Psoas muscle (tissue), 8 donors: ENCODE results near the gene MUC3A. TPM values are rescaled to one million over a fixed set of nuclear protein-coding genes. Genes with fewer than 3 reads are reported as not detected.

Experiments
- ATAC-seq, 4 donors: fragments of 200-7000 bp; cut with Tn5 transposase; one replicate each; pipeline ENCODE4 v1.9.1; 2020; ENCODE audit warnings: moderate library complexity in 3 of 4, mild to moderate bottlenecking in 2 of 4
- DNase-seq, 2 donors: peaks; one replicate each; pipeline ENCODE4 v3.0.0-alpha.2; 2020
- H3K27ac ChIP-seq: fragments of 200-600 bp; one replicate; pipeline ENCODE4 v1.8.0; 2022
- H3K27me3 ChIP-seq, 3 donors: fragments of 200-600 bp in 1 of 3; one replicate each; pipeline versions ENCODE4 v1.6.1 to v1.8.0; 2013 to 2022; ENCODE audit warnings: low read length in 2 of 3, mild to moderate bottlenecking in 2 of 3, moderate library complexity in 1 of 3; ENCODE audit not compliant: insufficient read depth in 3 of 3
- H3K36me3 ChIP-seq, 2 donors: fragments of 200-600 bp in 1 of 2; one replicate each; pipeline versions ENCODE4 v1.6.1 to v1.8.0; 2013 to 2022; ENCODE audit warnings: low read depth in 1 of 2, mild to moderate bottlenecking in 1 of 2, moderate library complexity in 1 of 2; ENCODE audit not compliant: insufficient read depth in 1 of 2
- H3K4me1 ChIP-seq: fragments of 200-600 bp; one replicate; pipeline ENCODE4 v1.8.0; 2022
- H3K4me3 ChIP-seq: fragments of 200-600 bp; one replicate; pipeline ENCODE4 v1.8.0; 2022; ENCODE audit warnings: mild to moderate bottlenecking
- H3K9me3 ChIP-seq: fragments of 200-600 bp; one replicate; pipeline ENCODE4 v1.8.0; 2022
- CTCF ChIP-seq: fragments of 200-600 bp; IDR thresholded peaks from one replicate; pipeline ENCODE4 v1.8.0; 2022; ENCODE audit warnings: antibody characterized with exemption
- WGBS, 3 donors: extraction: QIAGEN DNeasy Blood & Tissue Kit; methylation state at CpG; one replicate each; pipeline versions ENCODE4 v1.1.6 to v1.1.7; 2013; 5-methylcytosine and 5-hydroxymethylcytosine counted together
- intact Hi-C, 2 donors: fragments of 100-400 bp; cut with DNase I; formaldehyde crosslinking; loops; one replicate each; pipeline versions ENCODE4 v1.11.0 to v1.14.2; 2022
- polyA plus RNA-seq, 3 donors: library from polyadenylated mRNA; stranded (reverse); fragments of 200-250 nt; gene quantifications; one replicate each; pipeline ENCODE4 v1.2.3, GENCODE V29; 2013
- total RNA-seq, 4 donors: library from RNA; stranded (reverse); fragmentation: NEBNext Ultra II Directional in 2 of 4; extraction: Animal tissue kit (Norgen Biotek cat#: 25700) in 2 of 4; gene quantifications; one replicate each; pipeline versions ENCODE4 v1.2.1 to v1.2.4, GENCODE V29; 2021 to 2023
- donor health status: healthy with polysubstance abuse.
- donor health status: DM: no; HTN: no; CAD: no; lungs with moderate emphysema.
- donor health status: Bipolar disorder and iron deficiency.
- donor health status: healthy.
- donor health status: DM: yes; HTN: yes; CAD: no.
- donor health status: DM: no; HTN: no; CAD: no.
- donor health status: DM: no; HTN: no; CAD: no.
- donor health status: DM: yes; HTN: yes; CAD: no.

The MUC3A gene
- total and polyA plus RNA-seq, 7 donors, result 0.10 to 0.79 (median 0.30) TPM

GRCh38 chr7:100946766-100947365 is 2.5 kb upstream of the MUC3A start:
- H3K36me3 ChIP-seq, result no peaks in the 10 kb centered on the region
- ATAC-seq, result no peak
- TF ChIP-seq CTCF, result no peak
- H3K9me3 ChIP-seq, result no peaks in the 10 kb centered on the region
- H3K27me3 ChIP-seq, result peaks cover 0 to 12% (median 3%) of the 10 kb centered on the region in 3 donors
- 70 to 78% (median 76%) methylated on average over 11 of the region's 11 CpGs for WGBS, 3 donors
- intact Hi-C loops, result no loop called here
- DNase-seq, result no peak
- H3K27ac ChIP-seq, result no peak overlapping the region
- no peak overlapping the region for H3K4me3 ChIP-seq
- no peaks in the 10 kb centered on the region for H3K4me1 ChIP-seq

GRCh38 chr7:100947792-100948191 is 1.5 kb upstream of the MUC3A start:
- TF ChIP-seq CTCF, result no peak
- DNase-seq (no peak), ATAC-seq (no peak)
- WGBS, 3 donors, result 64 to 72% (median 72%) methylated on average over 5 of the region's 5 CpGs
- H3K36me3 ChIP-seq, result no peaks in the 10 kb centered on the region
- H3K9me3 ChIP-seq, result no peaks in the 10 kb centered on the region
- H3K27me3 ChIP-seq, result peaks cover 0 to 19% (median 3%) of the 10 kb centered on the region in 3 donors
- intact Hi-C loops, result no loop called here
- H3K27ac ChIP-seq, result no peak overlapping the region
- no peak overlapping the region for H3K4me3 ChIP-seq
- H3K4me1 ChIP-seq, result no peaks in the 10 kb centered on the region

GRCh38 chr7:100949933-100950443 is 654 bp downstream of the MUC3A start:
- no peak for DNase-seq
- Histone ChIP-seq H3K9me3 (no peaks in the 10 kb centered on the region), H3K4me3 (peak overlapping the region; percentile 32), H3K36me3 (no peaks in the 10 kb centered on the region), H3K4me1 (no peaks in the 10 kb centered on the region), H3K27me3 (peaks cover 0 to 32% (median 0%) of the 10 kb centered on the region in 3 donors), H3K27ac (no peak overlapping the region)
- TF ChIP-seq CTCF, result no peak
- intact Hi-C loops, result loop anchor here in 1 of 2 donors (1.0 kb wide), 1 partner anchor 23 kb away; no protein-coding TSS in a partner anchor
- ATAC-seq, result no peak
- 38 to 45% (median 39%) methylated on average over 15 of the region's 15 CpGs for WGBS, 3 donors

- TF ChIP-seq CTCF, result no peak
- Histone ChIP-seq H3K4me3 (no peak overlapping the region), H3K9me3 (no peaks in the 10 kb centered on the region), H3K4me1 (no peaks in the 10 kb centered on the region), H3K27ac (no peak overlapping the region), H3K36me3 (no peaks in the 10 kb centered on the region), H3K27me3 (peaks cover 0 to 38% (median 0%) of the 10 kb centered on the region in 3 donors)
- DNase-seq, result no peak
- no peak for ATAC-seq
- WGBS, 3 donors, result 31 to 44% (median 36%) methylated on average over 6 of the region's 6 CpGs
- intact Hi-C loops, result no loop called here
These were observed 1.8 kb downstream of the MUC3A start for GRCh38 chr7:100951172-100951571.
